Uterus (tissue), 2 donors: ENCODE data around the gene GATAD1.

Experiments
- CTCF ChIP-seq, 4 experiments: fragments of 200-600 bp in 2 of 4; fragments of 450-650 bp in 2 of 4; sonication (generic) in 2 of 4; IDR thresholded peaks; one replicate each; pipeline ENCODE4 v1.5.1; 2016 to 2019; ENCODE audit warnings: antibody characterized with exemption in 4 of 4, mild to moderate bottlenecking in 2 of 4, moderate library complexity in 1 of 4
- POLR2A ChIP-seq, 2 donors: fragments of 450-650 bp; IDR thresholded peaks; one replicate each; pipeline ENCODE4 v1.6.1; 2016; ENCODE audit warnings: antibody characterized with exemption in 2 of 2, mild to moderate bottlenecking in 1 of 2, moderate library complexity in 1 of 2

- TF ChIP-seq CTCF (IDR thresholded peaks at IDR 0.05) (no peak), POLR2A (IDR thresholded peaks at IDR 0.05) (no peak)
Measured at GRCh38 chr7:92478711-92479110, 31.4 kb downstream of the GATAD1 start.
